Hematopoietic multipotent progenitor cell treated with erythropoietin and hydrocortisone succinate and interleukin-3 and kit ligand, for 15 days (in vitro differentiated cells): ENCODE measurements around the gene MYZAP.

Experiments used
- DNase-seq: peaks from one replicate; pipeline ENCODE4 v3.0.0-alpha.2; 2015; ENCODE audit warnings: low spot score

MYZAP gene

DNA sequence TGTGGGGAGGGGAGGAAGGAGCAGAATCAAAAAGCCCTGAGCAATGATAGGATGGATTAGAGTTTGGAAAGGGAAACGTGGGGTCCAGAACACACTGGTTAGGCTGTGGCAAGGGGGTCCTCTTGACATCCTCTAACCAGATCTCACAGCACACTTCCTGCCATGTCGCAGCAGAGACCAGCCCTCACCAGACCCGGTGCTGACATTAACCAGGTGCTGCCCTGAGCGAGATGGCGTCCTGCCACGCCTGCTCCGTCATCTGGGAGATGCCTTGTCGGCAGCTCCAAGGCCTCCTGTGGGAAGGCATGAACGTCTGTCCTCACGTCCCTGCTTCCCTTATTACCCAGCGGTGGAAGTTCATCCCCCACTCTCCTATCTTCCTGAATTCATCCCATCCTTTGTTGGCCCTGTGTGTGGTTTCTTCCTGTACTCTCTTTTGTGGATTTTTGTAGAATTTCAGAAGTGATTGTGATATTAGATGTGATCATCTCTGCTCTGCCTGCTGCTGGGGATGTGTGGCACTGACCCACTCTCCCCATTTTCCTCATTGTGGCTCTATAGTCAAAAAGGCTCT is 29.4 kb upstream of the MYZAP start:
- no peak for DNase-seq

DNA sequence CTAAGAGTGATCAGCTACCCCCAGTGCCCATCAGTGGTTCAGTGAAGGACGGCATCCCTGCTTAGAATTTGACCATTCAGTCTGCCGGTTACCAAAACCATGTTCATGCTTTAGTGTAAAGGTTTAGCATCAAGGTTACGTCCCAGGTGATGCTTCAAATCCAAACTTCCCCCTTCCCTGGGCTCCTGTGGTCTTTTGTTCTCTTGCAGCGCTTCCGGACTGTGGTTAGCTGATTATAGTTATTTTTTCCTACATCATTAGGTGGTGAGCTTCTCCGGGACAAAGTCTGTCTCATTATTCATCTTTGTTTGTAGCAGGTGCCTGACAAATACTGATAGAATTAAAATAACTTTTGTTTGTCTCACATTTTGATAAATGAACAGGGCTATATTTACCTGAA is 28.3 kb upstream of the MYZAP start:
- no peak for DNase-seq

DNA sequence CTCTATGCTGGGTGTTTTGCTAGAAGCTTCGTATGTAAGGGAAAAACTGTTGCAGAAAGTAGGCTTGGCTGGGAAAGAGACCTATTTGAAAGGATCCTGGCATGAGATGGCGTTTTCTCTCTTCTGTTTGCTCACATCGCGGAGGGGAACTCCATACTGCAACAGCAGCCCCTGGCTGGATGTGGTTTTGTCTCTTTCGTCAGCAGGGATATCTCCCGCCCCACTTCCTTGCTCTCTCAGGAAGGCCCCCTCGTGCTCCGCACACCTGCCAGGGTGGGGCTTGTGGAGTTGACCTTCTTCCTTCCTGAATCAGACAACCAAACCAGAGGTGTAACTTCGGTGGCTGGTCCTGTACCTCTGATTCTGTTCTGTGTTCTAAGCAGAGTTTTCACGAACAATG is 26.4 kb upstream of the MYZAP start:
- DNase-seq = no peak

DNA sequence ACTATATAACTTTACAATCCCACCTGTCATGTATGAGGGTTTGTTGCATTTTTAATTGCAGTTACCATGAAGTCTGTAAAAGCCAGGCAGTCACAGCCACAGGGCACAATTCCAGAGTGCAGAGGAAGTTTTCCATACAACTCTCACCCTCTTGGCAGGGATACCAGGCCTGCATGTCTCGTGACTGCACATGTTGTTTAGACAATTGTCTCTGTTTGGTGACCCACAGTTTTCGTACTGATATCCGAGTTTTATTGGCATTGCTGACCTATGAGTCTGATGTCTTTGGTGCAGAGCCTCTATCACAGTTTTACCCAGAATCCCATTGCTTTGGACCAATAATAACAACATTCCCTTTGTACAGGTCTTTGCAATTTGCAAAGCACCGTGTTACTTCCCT is 24.9 kb upstream of the MYZAP start:
- no peak for DNase-seq

DNA sequence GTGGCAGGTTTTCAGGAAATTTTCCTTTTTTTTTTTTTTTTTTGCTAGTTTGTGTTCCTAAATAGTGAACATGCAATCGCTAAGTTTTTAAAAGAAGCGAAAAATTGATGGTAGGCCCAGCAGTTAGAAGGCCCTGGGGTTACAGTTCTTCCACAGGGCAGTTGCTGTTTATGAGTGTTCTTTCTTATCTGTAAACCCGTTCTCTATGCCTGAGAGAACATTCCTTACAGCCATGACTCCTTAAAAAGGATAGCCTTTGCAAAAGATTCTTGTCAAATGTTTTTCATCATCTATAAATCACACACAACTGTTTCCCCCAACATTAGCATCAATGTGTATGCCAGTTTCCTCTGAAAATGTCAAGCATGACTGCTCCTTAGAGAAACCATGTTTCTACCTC is 23.8 kb upstream of the MYZAP start:
- DNase-seq = no peak

DNA sequence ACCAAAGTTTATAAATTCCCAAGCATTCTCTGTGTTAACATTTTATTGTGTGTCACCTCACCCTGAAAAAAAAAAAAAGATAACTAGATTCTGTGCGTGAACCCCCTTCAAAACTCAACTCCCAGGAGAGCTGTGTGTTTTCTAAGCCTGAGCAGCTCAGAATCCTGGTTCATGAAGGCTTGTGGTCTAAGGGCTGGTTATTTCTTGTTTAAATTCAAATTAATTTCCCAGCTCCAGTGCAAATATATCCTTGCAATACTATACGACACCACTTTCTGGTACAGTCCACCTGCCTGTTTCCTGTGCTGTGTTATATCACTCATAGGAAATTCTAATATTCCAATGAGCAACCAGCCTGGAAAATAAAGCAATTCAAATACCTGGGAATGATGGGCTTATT is 23.4 kb upstream of the MYZAP start:
- DNase-seq = no peak

DNA sequence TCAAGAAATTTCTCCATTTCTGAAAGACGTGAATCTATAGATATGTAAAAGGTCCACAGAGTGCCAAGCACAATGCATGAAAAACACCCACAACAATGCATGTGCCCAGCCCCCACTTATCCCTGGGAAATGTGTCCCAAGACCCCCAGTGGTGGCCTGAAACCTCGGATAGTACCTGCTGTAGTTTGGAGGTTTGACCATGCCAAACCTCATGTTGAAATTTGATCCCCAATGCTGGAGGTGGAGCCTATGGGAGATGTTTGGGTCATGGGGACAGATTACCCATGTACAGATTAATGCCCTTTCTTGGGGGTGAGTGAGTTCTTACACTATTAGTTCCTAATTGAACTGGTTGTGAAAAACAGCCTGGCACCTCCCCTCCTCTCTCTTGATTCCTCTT is 21.4 kb upstream of the MYZAP start:
- DNase-seq = no peak

DNA sequence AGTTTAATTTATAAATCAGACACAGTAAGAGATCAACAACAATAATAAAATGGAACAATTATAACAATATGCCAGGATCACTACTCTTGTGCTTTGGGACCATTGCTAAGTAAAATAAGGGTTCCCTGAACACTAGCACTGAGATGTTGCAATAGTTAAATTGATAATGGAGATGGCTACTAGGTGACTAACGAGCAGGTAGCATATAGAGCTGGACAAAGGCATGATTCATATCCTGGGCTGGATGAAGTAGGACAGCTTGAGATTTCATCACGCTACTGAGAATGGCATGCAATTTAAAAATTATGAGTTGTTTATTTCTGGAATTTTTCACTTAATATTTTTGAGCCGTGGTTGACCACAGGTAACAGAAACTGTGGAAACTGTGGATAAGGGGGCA is 20.7 kb upstream of the MYZAP start:
- no peak for DNase-seq

DNA sequence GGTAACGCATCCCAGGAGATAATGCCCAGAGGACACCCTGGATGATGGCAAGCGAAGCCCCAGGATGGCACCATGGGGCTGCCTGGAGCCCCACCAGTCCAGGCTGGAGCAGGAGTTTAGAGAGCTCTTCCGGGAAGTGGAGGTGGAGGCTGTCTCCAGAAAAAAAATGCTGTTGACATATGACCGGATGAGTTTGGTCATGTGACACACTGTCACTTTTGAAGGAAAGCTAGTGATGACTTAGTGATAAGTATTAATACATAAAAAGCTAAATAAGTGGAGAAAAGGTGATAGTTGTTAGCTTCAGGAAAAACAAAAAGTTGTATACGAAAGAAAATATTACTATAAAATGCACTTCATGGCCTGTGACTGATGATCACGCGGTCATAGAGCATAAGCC is 20.0 kb upstream of the MYZAP start:
- no peak for DNase-seq

DNA sequence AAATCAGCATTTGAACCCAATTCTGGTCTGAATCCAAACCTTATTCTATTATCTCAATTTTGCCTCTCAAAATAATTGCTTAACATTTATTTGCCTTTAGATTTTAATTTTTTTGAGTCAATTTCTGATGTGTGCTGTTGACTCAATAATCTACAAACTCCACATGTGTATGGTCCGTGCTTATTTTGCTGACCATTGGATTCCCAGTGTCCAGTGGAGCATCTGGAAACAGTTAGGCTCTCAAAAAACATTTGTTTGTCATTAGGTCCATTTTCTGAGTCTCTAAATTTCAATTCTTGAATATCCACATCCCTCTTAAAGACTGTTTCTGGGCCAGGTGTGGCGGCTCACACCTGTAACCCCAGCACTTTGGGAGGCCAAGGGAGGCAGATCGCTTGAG is 19.2 kb upstream of the MYZAP start:
- no peak for DNase-seq

DNA sequence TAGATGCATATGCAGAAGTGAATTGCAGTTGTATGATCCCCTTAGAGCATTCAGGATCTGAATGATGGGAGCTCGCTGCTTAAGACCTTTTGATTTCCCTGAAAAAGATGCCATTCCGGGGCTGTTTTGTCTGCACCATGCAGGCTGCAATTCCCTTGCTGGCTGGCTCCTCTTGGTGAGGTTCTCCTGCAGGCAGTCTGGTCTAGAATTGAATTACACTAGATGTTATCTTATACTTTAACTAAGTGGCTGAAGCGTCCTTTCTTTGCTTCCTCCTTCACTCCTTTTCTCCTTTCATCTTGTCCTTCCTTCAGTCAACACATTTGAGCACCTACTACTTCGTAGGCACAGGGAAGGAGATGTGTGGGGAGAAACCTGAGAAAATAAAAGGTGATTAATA is 18.6 kb upstream of the MYZAP start:
- DNase-seq = no peak

DNA sequence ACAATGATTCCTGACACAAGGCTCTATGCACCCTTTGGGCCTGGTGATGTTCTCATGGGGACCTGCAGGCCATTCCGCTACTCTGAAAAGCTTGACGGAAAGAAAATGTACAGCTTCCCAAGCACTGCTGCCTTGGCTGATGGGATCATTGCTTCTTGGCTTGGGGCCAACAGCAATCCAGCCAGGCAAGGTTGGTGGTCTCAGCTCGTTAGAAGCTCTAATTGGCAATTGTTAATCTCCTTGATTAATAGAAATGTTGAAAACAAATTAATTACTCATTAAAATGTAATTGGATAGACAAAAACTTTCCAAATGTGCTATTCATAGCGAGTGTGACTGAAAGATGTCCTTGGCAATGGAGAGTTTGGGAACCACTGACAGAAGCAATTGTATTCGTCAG is 16.3 kb upstream of the MYZAP start:
- no peak for DNase-seq

DNA sequence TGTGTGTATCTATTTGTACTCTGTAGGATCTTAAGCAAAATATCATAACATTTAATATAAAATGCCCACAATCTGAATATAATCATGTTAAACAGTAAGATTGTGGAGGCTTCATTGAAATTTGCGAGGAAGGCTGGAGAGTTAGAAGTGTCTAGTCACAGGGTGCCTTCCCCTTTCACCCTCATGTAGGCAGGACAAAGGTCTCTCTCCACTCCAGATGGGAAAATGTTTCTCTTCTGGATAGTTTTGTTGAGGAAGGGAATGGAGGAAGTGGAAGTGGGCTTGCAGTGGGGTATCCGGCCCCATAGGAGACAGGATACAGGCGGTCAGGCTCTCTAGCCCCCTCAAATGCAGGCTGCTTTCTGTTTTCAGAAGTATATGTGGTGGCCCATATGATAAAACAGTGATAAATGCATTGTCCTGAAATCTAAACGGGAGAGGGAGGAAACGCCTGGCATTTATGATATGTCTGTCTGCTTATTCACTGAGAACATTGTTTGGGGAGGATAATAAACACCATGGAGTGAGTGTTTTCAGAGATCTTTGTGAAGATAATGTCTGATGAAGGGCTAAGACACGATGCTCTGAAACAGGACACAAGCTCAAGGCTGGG is 13.3 kb upstream of the MYZAP start:
- DNase-seq = no peak

DNA sequence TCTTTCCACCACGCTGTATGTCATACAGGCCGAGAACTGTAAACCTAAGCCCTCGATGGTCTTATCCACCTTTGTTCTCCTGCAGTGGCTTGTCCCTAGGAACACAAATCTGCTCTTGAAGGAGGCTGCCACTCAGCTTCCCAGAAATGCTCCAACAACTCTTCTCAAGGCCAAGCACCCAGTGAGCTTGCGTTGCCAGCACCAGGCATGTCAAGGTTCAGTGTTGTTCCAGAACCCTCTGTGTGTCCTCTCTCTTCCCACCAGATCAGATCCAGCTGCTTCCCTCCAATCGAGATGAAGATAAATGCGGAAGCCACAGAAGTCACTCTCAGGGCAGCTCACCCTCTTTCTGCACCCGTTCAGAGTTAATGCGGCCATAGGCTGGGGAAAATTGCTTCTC is 11.3 kb upstream of the MYZAP start:
- no peak for DNase-seq

DNA sequence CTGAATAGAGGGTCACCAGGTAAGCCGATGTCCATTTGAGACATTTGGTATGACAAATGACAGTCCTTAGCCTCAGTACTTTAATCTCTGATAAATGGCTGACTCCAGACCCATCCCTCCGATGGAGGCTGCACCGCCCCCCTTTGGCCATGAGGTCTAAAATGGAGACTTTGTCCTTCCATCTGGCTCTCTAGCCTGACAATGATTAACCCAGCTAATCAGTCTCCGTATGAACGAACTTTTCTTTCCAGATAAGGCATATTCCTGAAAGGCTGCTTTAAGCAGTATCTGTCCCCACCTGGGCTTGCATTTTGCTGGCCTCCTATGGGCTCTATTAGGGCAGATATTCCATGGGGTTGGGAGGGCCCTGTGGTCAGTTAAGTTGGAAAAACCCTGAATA is 10.8 kb upstream of the MYZAP start:
- DNase-seq = no peak

DNA sequence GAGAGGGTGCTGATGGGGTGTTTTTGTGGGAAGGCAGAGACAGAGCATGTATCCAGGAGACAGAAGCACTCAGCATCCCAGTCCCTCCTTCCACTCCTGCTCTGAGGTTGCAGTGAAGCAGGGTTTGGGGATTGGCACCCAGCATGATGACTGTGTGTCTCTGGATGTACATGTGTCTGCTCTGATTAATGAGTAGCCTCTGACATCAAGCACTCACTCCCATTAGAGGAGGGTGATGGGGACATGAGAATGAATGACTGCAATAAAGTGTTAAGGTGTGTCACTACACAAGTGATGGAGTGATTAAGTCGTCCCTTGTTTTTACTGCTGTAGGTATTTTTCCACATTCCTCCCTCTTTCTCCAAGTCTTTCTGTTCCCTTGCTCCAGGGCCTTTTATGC is 9.6 kb upstream of the MYZAP start:
- no peak for DNase-seq

DNA sequence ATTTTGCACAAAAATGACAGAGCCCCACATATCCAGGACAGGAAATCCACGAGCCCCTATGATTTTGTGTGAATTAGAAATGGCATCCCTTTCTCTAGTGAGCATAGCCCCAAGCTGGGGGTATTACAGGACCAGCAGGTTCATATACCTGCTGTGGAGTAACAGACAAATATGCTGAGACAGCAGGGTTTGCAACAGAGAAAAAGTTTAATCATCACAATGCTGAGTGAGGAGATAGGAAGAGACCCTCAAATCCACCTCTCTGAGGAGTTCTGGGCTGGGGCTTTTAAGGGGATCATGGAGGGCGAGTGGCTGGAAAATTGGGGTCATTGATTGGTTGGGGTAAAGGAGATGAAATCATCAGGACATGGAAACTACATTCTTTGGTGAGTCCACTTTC is 8.4 kb upstream of the MYZAP start:
- DNase-seq = no peak

DNA sequence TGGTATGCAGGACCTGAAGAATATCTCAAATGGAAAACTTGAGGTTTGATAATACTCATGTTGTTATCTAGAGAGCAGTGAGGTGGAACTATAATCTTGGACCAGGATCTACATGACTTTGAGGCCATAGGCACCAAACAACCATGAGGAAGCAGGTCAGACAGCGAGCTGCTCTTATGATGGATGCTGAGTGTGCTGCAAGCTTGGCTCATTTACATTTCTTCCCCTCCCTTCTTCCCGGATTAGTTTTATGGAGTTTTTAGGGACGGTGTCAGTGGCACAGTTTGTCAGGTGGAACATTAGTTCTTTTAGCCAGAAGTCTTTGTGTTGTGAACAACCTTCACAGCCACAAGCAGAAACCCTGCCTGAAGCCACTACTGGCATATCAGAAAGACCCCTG is 8.0 kb upstream of the MYZAP start:
- DNase-seq = no peak

DNA sequence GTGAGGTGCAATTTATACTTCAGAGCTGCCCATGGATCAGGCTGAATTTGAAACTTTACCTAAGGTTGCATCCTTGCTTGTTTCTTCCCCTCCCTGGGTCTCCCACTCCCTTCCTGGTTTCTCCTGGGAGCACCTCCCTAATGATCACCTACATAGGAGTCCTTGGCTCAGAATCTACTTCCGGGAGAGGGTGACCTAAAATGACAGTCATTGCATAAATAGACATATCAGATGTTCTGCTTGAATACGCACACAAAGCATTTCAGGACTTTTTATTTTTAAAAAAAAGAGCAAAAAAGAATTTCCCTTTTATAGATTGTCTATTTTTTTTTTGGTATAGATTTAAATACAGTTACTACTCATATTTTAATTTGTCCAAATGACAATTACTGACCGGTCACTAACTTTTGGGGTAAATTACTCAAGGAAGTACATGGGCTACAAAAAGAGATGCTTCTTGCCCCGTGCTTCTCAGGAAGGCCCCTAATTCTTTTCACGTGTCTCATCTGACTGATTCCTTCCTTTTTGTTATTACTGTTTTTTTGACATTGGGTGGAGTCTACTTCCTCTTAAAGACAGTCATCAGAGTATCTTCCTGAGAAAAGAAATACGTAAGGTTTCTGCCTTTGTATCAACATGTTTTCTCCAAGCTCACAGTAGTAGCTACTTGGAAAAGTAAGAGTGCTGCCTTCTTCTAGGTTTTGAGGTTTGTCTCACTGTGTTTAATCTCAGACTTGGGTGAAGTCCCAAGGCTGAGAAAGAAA is 4.9 kb upstream of the MYZAP start:
- DNase-seq = no peak

DNA sequence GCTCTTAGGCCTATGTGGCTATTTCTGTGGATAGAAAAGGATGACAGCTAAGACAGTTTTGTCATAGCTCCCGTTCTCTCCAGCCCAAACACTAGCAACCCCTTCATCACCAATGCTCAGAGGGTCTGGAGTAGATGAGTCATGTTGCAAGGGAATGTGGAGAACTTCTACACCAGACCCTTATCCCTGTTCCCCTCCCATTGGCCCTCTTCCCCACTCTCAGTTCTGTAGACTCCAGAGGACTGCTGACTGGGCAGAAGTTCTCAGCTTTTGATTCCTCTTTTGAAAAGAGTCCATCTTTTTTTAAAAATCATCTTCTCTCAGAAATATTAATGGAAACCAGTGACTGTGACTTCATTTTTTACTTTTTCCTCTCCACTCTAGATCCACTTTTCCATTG is 2.4 kb upstream of the MYZAP start:
- no peak for DNase-seq

DNA sequence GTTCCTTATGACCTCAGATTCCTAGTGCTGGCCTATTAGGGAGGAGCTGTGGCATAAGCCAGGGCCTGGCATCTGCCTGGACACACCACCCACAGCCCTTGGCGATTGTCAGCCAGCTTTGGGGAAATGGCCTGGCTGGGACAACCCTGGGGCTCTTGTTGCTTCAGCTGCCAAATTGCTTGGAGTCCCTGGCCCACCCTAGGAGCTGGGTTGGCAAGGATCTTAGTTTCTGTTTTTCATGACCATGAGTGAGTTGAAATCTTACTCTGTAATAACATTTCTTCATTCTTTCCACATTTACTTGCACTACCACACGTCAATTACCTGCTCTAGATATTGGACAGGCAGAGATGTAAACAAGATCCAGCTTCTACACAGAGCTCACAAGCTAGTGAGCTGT is 1.9 kb upstream of the MYZAP start:
- DNase-seq = no peak

DNA sequence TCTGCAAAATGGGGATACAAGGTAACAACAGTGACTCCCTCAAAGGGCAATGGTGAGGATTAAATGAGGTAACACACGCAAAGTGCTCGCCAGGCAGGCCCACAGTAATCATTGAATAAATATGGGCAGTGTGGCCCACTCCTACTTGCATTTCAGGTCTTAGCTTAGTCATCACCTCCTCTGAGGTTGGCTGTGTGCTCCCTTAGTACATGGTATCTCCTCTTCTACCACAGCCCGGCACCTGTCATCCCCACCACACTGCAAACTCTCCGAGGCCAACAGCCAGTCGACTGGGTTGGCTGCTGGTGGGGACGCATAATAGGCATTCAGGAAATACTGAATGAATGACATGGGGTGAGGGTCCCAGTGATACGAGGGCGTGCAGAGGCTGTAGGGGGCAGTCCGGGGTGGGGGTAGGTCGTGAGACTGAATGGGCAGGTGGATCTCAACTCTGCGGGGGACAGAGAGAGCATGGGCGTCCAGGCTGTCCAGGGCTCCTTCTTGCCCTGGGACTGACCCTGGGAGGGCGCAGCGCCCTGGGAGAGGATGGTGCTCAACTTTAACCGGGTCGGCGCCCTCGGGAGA is 375 bp upstream of the MYZAP start:
- no peak for DNase-seq

DNA sequence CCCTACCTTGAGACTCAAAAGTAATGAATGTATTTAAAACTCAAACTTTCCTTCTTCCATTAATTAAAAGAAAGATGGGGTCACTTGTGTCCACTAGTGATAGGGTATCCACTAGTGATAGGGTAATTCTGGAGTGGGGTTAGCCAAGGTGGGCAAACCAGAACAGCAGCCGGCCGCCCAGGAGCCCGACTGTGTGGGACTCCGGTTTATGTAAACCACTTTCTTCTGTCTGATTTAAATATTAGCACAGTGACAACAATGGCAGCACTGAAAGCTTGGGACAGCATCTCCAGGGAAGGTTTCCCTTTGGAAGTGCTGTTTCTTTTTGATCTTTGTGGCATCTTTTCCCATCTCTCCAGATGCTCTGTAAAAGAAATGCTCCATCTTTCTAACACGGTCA is 722 bp downstream of the MYZAP start:
- no peak for DNase-seq
